ENCODE data around the gene DGCR8.

DGCR8 gene

GRCh38 chr22:20079745-20080444 is at the start of gene DGCR8:
TSS of gene DGCR8 (plus strand) at chr22:20080241. CDS start at chr22:20085964, 5,723 bp downstream.
- DNase-seq, result peak; percentile 72

GRCh38 chr22:20031732-20032406 is 48.2 kb upstream of the DGCR8 start:
- DNase-seq, result peak; percentile 46 to 62

- no peak for DNase-seq
Measured at GRCh38 chr22:20032407-20032991, 47.5 kb upstream of the DGCR8 start.

- no peak for DNase-seq
Measured at GRCh38 chr22:20033045-20033706, 46.9 kb upstream of the DGCR8 start.

GRCh38 chr22:20034143-20034542 is 45.9 kb upstream of the DGCR8 start:
- DNase-seq, result no peak

- DNase-seq, result no peak
Measured at GRCh38 chr22:20035375-20036083, 44.5 kb upstream of the DGCR8 start.

- DNase-seq, result no peak
Measured at GRCh38 chr22:20036084-20036482, 44.0 kb upstream of the DGCR8 start.

- no peak for DNase-seq
Measured at GRCh38 chr22:20036535-20037392, 43.3 kb upstream of the DGCR8 start.

GRCh38 chr22:20037419-20037818 is 42.6 kb upstream of the DGCR8 start:
- DNase-seq, result no peak

- no peak for DNase-seq
Measured at GRCh38 chr22:20038574-20038973, 41.5 kb upstream of the DGCR8 start.

GRCh38 chr22:20039683-20040325 is 40.2 kb upstream of the DGCR8 start:
- no peak for DNase-seq

GRCh38 chr22:20040327-20041200 is 39.5 kb upstream of the DGCR8 start:
- no peak for DNase-seq

GRCh38 chr22:20043057-20043996 is 36.7 kb upstream of the DGCR8 start:
- no peak for DNase-seq

- no peak for DNase-seq
Measured at GRCh38 chr22:20043997-20044342, 36.1 kb upstream of the DGCR8 start.

- no peak for DNase-seq
Measured at GRCh38 chr22:20044495-20045151, 35.4 kb upstream of the DGCR8 start.

GRCh38 chr22:20046730-20047129 is 33.3 kb upstream of the DGCR8 start:
- DNase-seq, result no peak

GRCh38 chr22:20051927-20052308 is 28.1 kb upstream of the DGCR8 start:
- DNase-seq, result no peak

- DNase-seq, result no peak
Measured at GRCh38 chr22:20052309-20053259, 27.5 kb upstream of the DGCR8 start.

Measured in CD4-positive, alpha-beta T cell treated with Interleukin-1 beta for 1 hour (primary cell).